ENCODE measurements around the gene ACBD3.

ACBD3 gene

DNA sequence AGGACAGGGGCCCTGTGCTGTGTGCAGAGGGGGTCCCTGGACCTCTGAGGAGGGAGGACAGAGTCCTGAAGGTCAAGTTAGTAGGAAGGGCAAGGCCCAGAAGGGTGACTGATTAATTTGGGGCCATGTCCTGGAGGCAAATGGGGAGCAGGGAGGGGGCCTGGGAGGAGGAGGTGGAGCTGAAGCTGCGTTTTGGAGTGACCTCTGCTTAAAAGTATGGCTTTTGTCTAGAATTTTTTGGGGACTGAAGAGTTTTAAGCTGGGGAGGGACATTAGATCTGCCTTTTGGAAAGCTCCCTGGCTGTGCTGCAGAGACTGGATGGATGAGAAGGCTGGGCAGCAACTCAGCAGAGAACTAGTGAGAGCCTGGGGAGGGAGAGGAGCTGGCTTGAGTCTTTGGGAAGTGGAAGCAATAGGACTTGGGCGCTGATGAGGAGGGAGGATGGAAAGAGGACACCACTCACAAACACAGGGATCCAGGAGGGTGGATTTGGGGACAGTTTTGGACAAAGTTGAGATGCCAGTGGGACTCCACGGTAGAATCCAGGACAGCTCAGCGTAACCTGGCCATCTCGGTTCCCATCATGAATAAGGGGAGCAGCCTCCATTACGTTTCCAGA, 52.9 kb downstream of the ACBD3 start:
- no peak for DNase-seq

DNA sequence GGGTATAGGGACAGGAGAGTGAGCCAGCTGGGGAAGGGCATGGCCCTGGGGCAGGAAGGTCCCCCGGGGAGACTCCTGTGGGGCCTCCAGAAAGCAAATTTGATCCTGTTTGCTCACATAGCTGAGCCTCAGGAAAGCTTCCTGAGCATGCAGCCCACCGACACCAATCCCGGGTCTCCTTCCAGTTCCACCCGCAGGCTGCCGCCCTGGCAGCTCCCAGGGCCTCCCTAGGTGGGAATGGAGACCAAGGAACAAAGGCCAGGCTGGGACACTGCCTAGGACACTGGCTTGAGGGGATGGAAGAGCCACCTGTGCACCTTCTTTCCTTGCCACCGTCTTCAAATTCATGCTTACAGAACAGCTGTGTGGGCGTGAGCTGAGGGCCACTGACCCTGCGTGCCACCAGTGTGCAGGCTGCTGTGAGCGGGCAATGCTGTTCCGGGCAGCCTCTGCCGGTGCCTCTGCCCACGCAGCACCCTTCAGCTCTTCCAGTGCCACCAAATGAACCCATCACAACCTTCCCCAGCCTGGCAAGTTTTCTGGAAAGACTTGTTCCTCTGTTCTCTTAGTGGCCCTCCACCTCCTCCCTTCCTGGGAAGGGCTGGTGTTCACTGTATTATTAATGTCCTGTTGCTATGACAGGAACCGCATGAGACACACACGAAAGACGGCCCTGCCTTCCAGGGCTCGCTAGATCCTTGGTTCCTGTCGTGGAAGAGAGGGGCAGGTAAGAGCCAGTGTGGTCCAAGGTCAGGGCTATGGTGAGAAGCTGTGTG, 53.6 kb downstream of the ACBD3 start:
- no peak for DNase-seq

DNA sequence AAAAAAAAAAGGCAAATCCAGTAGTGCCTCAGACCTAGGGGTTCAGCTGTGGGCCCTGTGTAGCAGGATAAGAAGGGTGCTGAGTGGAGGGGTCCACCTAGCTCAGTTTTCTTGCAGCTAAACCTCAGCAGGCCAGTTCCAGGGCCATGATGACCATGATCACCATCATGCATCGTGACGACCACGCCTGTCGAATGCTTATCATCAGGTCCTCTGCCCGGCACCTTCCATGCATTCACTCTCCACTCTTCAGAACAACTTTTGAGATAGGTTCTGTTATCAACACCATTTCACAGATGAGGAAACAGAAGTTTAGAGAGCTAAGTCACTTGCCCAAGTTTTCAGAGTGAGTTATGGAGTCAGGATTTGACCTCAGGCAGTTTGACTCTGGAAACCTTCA, 54.9 kb downstream of the ACBD3 start:
- DNase-seq, result no peak

DNA sequence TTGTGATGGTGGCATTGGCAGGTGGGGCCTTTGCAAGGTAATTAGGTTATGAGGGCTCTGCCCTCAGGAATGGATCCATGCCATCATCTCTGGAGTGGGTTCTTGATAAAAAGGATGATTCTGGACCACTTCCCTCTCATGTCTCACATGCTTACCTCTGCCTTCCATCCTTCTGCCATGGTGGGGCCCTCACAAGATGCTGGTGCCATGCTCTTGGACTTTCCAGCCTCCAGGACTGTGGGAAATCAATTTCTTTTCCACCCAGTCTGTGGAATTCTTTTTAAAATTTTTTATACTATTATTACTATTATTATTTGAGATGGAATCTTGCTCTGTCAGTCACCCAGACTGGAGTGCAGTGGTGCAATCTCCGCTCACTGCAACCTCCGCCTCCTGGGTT, 57.3 kb downstream of the ACBD3 start:
- no peak for DNase-seq

DNA sequence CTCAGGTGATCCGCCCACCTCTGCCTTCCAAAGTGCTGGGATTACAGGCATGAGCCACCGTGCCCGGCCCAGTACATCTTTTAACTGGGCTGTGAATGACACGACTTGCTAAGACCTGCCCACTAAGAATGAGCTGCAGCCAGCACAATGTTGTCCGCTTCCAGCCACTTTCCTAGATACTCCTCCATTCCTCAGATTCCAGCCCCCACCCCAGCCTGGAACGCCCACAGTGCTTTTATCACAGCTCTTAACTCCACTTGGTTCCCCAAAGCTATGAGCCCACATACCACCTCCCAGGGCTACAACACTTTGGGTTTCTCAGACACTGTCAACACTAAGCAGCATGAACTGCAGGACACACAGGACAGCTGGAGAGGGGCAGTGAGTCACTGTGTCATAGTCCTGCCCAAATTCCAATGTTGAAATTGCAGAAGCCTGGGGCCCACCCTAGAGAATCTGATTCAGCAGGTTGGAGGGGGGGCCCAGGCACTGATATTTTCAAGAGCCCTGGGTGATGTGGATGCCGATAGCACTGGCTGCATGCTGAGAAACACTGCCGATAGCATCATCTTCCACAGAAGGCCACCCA, 58.0 kb downstream of the ACBD3 start:
- DNase-seq, result no peak

DNA sequence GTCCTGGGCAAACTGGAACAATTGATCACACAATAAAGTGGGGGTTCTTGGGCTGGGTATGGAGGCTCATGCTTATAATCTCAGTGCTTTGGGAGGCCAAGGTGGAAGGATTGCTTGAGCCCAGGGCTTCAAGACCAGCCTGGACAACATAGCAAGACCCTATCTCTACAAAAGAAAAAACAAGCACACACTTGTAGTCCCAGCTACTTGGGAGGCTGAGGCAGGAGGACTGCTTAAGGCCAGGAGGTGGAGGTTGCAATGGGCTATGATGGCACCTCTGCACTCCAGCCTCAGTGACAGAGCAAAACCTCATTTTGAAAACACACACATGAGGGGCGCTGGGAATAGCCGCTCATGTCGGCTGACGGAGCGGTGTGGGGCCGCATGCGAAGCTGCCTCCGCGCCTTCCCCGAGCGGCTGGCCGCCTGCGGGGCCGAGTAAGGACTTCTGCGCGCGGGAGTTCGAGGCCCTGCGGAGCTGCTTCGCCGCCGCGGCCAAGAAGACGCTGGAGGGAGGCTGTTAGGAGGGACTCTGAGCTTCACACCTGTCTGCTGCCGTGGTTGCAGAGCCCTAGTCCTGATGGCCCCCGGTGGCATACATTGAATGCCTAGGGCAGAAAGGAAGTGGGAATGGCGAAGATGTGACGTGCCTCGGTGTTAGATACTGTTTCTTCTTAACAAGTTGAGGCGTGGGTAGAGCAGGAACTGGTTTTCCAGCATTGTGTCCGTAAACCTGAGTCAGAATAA, 59.5 kb downstream of the ACBD3 start:
- no peak for DNase-seq

DNA sequence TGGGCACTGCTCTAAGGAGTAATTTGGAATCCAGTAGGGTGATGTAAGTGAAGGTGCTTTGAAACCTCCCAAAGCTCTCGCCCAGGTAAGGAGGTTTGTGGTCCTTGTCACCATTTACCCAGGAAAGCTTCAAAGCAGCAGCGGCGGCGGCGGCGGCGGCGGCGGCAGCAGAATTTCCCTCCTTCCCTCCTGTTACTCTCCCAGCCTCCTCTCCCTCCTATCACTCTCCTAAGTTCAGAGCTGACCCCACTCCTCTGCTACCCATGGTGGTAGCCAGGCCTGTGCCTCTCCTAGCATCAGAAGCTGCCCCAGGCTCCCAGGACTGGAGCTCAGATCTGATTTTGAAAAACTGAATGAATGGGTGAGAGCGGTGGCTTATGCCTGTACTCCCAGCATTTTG, 60.7 kb downstream of the ACBD3 start:
- no peak for DNase-seq

DNA sequence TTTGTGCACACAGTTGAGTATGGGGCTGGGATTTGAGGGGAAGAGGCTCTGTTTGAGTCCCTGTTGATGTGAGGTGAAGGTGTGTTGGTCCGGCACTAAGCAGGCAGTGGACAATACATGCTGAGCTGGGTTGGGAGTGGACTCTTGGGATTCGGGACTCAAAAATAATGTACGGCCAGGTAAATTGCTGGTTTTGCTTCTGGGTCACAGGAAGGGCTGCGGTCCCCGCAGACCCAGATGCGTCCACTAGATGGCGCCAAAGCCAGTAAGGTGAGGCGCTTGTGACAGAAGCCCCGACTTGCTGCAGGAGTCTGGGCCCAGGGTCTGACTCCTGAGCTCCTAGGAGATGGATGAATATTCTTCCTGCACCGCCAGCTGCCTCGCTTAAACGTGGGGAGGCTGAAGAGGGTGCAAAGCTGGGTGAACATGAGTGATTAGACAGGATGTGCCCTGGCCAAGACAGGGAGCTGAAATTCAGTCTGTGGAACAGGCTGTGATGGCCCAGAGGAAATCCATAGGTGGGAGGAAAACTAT, 61.4 kb downstream of the ACBD3 start:
- peak; percentile 45 to 86 for DNase-seq

DNA sequence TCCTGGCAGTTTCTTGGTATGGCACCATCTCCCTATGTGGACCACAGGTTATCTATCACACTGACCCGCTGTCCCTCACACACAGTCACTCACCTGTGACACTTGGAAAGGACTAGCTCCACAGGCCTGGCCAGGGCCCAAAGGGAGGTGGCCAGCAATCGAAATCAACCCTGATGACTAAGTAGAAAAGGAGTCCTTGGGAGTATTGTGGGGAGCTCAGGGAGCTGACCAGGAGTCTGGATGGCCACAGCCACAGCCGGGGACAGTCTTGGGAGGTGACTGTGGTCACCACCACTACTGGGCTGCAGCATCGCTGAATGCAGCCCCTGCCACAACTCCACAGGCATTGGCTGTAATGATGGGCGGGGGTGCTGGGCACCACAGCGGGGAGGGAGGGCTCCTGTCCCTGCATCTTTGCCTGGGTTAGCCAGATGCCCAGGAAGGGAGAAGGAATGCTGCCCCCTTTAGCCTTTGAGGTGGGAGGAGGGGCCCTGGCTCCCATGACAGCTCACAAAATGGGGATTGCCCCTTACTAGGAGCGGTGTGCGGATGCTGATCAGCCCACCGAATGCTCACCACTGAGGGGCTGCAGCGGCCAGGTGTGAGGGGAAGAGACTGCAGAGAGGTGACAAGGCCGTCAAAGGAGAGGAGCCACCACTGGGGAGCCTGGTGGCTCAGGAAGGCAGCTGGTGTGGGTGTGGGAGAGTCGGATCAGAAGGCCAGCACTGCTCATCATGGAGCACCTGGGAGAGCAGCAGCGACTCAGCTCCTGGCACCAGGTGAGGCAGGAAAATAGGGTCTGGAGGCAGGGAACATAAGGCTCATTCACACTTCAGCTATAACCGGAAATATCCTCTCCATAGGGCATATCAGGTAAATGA, 62.7 kb downstream of the ACBD3 start:
- DNase-seq, result no peak

DNA sequence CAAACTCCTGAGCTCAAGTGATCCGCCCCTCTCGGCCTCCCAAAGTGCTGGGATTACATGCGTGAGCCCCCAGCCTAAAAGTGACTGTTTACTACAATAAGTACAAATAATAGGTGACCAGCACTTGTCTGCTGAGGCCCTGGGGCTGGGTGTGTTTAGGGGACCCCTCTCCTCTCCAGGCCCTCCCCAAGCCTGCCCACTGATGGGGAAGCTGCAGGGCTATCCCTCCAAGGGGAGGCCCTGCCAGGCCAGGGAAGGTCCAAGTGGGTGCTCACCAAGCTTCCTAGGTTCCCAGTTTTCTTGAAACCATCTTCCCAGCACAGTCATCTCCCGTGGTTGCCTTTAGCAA, 63.4 kb downstream of the ACBD3 start:
- DNase-seq, result no peak

DNA sequence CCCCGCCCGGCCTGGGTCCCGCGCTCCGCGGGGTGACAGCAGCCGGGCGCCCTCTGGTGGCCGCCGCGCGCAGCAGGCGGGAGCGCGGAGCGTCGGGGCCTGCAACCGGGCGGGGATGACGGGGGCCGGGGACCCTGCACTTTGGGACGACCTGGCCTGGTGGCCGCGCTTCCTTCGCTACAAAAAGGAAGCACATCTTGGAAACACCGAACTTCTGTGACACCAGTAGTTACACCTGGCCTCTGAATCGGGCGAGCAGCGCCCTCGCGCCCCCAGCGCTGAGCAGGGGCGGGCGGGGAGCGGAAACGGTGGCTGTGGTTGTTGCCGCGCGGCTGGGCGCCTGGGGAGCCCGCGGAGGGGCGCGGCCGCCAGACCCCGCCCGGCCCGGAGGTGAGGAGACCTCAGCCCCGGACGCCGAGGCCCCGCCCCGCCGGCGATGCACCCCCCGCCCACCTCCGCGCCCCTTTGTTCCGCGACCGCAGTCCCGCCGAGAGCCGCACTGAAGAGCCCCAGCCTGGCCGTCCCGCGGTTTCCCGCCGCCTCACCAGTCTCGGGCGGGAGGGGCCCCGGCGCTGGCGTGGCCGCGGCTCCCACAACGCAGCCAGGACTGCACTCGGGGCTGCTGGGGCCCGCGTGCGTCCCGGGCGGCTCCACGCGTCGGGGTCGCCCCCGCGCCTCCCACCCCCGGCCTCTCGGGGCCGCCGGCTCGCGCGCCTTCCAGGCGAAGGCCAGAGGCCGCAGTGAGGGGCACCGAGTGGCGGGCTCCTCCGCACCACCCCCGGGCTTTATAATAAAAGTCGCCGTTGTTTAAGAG, 64.7 kb downstream of the ACBD3 start:
- DNase-seq, result peak in 1 of 2 experiments; percentile 76

DNA sequence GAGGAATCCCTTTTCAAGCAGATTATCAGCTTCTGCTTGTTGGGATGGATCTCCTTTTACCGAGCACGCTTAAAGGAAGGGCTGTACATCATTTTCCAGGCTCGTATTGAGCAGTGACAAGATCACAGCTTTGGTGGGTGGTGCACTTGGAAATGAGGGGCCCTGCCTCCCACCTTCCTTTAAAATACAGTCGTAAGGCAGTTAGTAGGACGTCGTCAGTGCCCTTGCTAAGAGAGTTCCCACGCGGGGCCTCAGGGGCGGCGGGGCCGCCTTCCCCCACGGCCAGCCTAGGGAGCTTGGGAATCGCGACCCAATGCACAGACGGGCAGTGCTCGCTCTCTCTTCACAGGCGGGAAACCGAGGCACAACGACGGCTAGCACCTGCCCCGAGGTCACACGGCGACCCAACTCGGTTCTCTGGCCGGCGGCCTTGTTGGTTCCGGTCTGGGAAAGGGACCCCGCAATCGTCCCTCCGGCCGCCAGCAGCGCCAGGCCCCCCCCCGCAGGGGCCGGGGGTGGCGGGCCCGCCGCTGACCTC, 65.4 kb downstream of the ACBD3 start:
- DNase-seq, result no peak

DNA sequence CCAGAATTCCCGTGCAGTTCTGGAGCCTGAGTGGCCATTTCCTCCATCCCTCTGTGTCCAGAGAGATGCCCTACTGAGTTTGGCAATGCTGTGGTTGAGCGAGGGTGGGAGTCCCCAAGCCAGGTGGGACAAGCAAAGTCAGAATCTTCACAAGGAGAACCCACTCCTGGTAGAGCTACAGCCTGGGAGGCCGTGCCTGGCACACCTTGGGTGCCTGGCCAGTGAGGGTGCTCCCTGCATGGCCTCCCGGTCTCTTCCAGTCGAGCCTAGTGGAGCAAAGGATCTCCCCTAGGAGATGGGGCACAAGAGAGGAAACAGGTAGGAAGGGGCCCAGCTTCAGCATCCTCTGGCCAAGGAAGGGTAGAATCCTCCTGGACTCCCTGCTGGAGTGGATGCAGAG, 66.1 kb downstream of the ACBD3 start:
- DNase-seq, result no peak

DNA sequence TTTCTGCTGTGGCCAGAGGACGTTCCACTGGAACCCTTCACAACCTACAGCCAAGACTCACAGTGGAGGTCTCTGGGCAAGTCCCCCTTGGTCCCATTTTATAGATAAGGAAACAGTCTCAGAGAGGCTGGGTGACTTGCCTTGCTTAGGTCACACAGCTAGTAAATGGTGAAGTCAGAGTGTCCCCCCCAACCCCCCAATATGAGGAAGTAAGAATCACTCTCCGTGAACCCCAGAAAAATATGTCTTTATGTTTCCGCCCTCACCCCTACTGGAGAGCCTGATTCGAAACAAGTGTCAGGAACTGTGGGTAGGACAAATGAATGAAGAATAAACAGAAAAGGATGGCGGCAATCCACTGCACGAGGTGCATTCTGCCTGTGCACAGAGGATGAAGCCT, 67.4 kb downstream of the ACBD3 start:
- no peak for DNase-seq

DNA sequence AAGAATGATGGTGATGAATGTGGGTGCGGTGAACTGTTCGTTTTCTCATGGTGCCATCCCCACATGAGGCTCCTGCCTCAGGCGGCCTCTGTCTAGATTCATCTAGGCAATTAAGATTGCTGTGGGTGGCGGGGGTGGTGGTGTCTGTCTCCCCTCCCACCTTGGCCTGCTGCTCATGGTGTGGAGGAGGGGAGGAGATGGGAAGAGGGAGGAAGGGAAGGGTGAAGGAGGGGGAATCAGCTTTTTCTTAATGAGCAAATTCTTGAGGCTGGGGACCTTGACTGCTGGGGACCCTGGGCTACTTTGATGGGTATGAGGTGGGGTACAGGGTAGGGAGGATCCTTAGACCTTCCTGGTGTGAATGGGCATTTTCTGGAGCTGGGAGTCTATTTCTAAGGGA, 68.2 kb downstream of the ACBD3 start:
- no peak for DNase-seq

DNA sequence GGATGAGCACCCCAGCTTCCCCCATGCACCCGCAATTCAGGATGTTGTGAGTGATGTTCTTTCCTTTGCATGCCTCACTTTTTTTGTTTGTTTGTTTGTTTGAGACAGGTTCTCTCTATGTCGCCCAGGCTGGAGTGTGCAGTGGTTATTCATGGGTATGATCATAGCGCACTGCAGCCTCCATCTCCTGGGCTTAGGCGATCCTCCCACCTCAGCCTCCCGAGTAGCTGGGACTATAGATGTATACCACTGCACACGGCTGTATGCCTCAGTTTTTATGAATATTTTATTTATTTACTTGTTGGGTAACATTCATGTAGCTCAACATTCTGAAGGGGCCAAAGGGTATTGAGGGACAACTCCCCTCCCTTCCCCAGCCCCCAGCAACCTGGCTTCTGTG, 69.2 kb downstream of the ACBD3 start:
- DNase-seq, result no peak

DNA sequence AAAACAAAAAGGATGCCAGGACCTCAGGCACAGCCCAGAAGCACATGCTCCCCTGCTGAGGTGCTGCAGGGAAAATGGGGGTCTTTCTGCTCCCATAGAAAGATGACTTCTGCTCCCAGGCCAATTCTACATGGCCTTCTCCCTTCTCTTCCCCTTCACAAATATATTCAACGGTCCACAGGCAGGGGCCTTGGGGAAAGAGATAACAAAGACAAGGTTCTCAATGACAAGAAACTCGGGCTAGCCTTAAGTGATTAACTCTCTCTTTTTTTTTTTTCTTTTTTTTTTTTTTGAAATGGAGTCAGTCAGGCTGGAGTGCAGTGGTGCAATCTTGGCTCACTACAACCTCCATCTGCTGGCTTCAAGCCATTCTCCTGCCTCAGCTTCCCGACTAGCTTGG, 69.9 kb downstream of the ACBD3 start:
- no peak for DNase-seq

DNA sequence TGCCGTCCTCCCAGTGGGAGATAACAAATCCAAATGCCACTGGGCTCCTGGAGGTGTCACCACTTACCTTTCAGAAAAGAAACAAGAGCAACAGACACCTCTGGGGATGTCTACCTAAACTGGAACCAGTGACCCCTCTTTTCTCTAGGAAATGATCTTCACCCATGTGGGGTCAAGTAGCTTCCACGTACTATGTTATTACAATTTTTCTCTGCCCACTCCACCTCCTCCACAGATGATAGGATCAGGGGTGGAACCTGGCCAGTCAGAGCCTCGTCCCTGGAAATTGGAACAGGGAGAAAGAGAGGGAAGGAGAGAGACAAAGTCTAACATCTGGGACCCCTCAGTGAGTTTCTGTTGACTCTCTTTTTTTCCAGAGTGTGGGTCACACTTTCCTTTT, 73.9 kb downstream of the ACBD3 start:
- no peak for DNase-seq

DNA sequence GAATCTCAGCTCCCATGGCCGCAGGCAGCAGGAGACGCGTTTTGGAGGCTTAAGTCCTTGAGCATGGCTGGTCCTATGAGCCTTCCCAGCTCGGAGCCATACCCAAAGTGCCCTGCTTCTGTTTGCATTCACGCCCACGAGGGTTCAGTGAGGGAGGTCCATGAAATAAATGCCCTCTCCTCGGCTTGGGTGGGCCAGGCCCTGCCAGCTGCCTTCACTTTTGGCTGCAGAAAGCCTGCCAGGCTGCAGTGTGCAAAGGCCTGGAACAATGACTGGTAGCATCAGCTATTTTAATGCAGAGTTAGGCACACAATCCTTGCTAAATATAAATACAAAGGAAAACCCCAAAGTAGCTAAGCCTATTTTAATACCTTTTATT, 74.7 kb downstream of the ACBD3 start:
- no peak for DNase-seq

DNA sequence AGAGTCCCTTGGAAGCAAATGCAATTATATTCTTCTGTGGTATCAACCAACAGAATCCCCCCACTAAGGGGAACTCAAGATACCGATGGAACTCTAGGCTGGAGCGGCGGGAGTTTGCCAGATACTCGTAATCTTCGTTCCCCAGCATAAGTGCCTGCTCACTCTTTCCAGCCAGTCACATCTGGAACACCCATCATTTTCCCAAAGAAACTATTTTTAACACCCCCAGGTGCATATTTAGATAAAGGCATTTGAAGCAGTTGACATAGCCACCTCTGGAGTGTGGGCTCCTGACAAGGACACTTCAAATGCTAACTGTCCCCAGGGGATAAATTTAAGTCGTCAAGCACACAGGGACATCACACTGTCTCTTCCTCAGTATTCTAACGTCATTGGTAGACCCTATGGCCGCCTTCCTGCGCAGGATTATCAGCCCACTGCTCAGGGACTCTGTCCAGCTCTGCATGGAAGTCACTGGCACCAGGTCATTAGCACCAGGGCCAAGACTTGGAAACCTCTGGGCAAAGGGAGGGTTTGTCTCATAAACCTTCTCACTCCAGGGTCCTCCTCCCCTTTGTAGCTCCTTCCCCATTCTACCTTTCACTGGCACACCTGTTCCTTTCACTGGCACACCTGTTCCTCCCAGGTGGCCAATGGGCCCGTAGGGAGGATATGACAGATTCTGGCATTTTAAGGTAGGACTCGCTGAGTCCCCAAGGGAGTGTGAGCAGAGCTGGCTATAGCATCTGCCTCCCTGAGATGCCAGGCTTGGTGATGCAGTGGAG, 75.3 kb downstream of the ACBD3 start:
- no peak for DNase-seq

Data from NCI-H526 (cell line).